Right cardiac atrium (tissue), 5 donors: Measurements from ENCODE around the gene CD93. TPM values are rescaled to one million over a fixed set of nuclear protein-coding genes. Genes with fewer than 3 reads are reported as not detected.

ENCODE experiments used
- ATAC-seq, 2 donors: fragments of 200-7000 bp; cut with Tn5 transposase; one replicate each; pipeline versions ENCODE4 v1.8.0 to v1.9.1; 2020; ENCODE audit warnings: moderate library complexity in 2 of 2, mild to moderate bottlenecking in 1 of 2
- DNase-seq, 3 donors: peaks; one replicate each; pipeline ENCODE4 v3.0.0-alpha.2; 2020
- H3K27ac ChIP-seq: one replicate; pipeline ENCODE4 v1.5.1; 2013; ENCODE audit warnings: mild to moderate bottlenecking, low read length, control low read depth, moderate library complexity
- H3K27me3 ChIP-seq: one replicate; pipeline ENCODE4 v1.6.1; 2013; ENCODE audit not compliant: control insufficient read depth, insufficient read depth
- H3K4me1 ChIP-seq: one replicate; pipeline ENCODE4 v1.6.1; 2013; ENCODE audit warnings: low read length; ENCODE audit not compliant: control insufficient read depth, insufficient read depth
- H3K4me3 ChIP-seq: one replicate; pipeline ENCODE4 v1.5.1; 2013; ENCODE audit warnings: low read length, control low read depth
- H3K9me3 ChIP-seq: one replicate; pipeline ENCODE4 v1.6.1; 2013; ENCODE audit warnings: low read length; ENCODE audit not compliant: control insufficient read depth
- WGBS: extraction: QIAGEN DNeasy Blood & Tissue Kit; methylation state at CpG from one replicate; pipeline ENCODE4 v1.1.7; 2013; 5-methylcytosine and 5-hydroxymethylcytosine counted together
- intact Hi-C, 4 donors: fragments of 100-400 bp; cut with DNase I; formaldehyde crosslinking; loops; one replicate each; pipeline versions ENCODE4 v1.11.0 to v1.14.0; 2022 to 2023
- polyA plus RNA-seq: library from polyadenylated mRNA; stranded (reverse); fragments of 200-250 nt; gene quantifications from one replicate; pipeline ENCODE4 v1.2.3, GENCODE V29; 2013
- total RNA-seq, 4 donors: library from RNA; stranded (reverse); fragmentation: NEBNext Ultra II Directional; extraction: Animal tissue kit (Norgen Biotek cat#: 25700); gene quantifications; one replicate each; pipeline ENCODE4 v1.2.1, GENCODE V29; 2021
- donor health status: healthy with polysubstance abuse.
- donor health status: DM: no; HTN: yes; CAD: no.
- donor health status: DM: no; HTN: no; CAD: no.
- donor health status: DM: no; HTN: yes; CAD: no; lungs with severe emphysema.
- donor health status: DM: yes; HTN: yes; CAD: no.

The CD93 gene
- total and polyA plus RNA-seq, 5 donors, result 14.1 to 51.6 (median 39.8) TPM

- Histone ChIP-seq H3K27me3 (no peaks in the 10 kb centered on the region), H3K4me3 (no peak overlapping the region), H3K4me1 (peaks cover 11% of the 10 kb centered on the region), H3K9me3 (no peaks in the 10 kb centered on the region), H3K27ac (no peak overlapping the region)
- 94% methylated on average over 14 of the region's 14 CpGs for WGBS
- DNase-seq (peak in 2 of 3 donors; percentile 6 to 40), ATAC-seq (no peak)
- intact Hi-C loops, result no loop called here
Observed at GRCh38 chr20:23127506-23128279, 41.6 kb upstream of the CD93 start.

- WGBS, result 74% methylated on average over 12 of the region's 12 CpGs
- ATAC-seq (peak in 1 of 2 donors; percentile 4), DNase-seq (peak in 2 of 3 donors; percentile 38 to 41)
- no peaks in the 10 kb centered on the region for H3K27me3 ChIP-seq
- intact Hi-C loops, result no loop called here
- no peak overlapping the region for H3K4me3 ChIP-seq
- no peaks in the 10 kb centered on the region for H3K9me3 ChIP-seq
- H3K27ac ChIP-seq, result peak overlapping the region; percentile 14
- H3K4me1 ChIP-seq, result peaks cover 6% of the 10 kb centered on the region
Observed at GRCh38 chr20:23126281-23127061, 40.3 kb upstream of the CD93 start.

DNA sequence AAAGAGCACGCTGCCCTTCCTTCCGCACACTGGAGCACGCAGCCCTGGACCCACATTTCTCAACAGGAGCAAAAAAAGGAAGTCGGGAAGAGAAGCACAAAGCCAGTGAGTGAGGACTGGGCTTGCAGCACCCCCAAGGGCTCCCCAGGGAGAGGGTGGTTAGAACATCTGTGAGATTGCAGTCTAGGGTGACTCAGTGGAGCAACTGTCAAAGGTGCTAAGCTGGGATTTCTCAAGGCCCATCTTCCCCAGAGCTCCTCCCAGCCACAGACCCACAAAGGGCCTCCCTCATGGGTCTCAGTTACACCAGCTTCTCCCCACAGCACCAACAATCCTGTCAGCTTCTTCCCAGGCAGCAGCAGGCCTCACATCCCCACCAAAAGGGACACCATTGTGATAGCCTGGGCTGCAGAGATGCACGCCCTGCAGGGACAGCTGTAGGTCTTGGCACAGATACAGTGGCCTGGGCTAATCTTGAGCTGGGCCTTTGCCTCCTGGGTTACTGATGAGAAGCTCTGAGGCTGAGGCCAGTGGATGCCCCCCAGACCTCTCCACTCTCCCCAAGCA lies 39.6 kb upstream of the CD93 start:
- peak; percentile 56 to 57 for ATAC-seq
- no peak overlapping the region for H3K4me3 ChIP-seq
- DNase-seq, result peak; percentile 56 to 74 (median 71)
- peaks cover 6% of the 10 kb centered on the region for H3K4me1 ChIP-seq
- peak overlapping the region; percentile 42 for H3K27ac ChIP-seq
- H3K27me3 ChIP-seq, result no peaks in the 10 kb centered on the region
- no peaks in the 10 kb centered on the region for H3K9me3 ChIP-seq
- intact Hi-C loops, result no loop called here
- 76% methylated on average over 5 of the region's 5 CpGs for WGBS

GRCh38 chr20:23125159-23125558 lies 39.0 kb upstream of the CD93 start:
- intact Hi-C loops, result no loop called here
- 89% methylated on average over 5 of the region's 5 CpGs for WGBS
- Histone ChIP-seq H3K27ac (no peak overlapping the region), H3K4me1 (peaks cover 7% of the 10 kb centered on the region), H3K9me3 (no peaks in the 10 kb centered on the region), H3K4me3 (no peak overlapping the region), H3K27me3 (no peaks in the 10 kb centered on the region)
- ATAC-seq, result no peak
- no peak for DNase-seq

DNA sequence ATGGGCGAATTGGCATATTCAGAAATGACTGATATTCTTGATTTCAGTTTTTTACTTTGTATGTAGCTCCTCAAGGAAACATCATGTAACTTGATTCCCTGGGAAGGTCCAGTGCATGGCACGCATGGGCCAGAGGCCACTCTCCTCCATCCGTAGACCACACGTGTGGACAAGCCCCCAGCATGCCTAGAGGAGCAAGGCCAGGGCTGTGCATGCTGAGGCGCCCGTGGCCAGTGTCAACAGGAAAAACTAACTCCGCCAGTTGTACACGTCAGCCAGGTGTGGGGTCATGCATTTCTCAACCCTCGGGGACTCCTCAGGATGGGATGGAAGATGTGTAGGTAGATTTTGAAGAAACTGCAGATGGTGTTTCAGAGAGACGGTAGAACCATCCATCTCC lies 37.8 kb upstream of the CD93 start:
- H3K4me1 ChIP-seq, result peaks cover 8% of the 10 kb centered on the region
- no peaks in the 10 kb centered on the region for H3K9me3 ChIP-seq
- intact Hi-C loops, result no loop called here
- H3K4me3 ChIP-seq, result no peak overlapping the region
- ATAC-seq, result no peak
- WGBS, result 92% methylated on average over 10 of the region's 10 CpGs
- no peaks in the 10 kb centered on the region for H3K27me3 ChIP-seq
- H3K27ac ChIP-seq, result no peak overlapping the region
- DNase-seq, result no peak

- intact Hi-C loops, result no loop called here
- H3K9me3 ChIP-seq, result no peaks in the 10 kb centered on the region
- no peak overlapping the region for H3K27ac ChIP-seq
- no peak overlapping the region for H3K4me3 ChIP-seq
- peaks cover 8% of the 10 kb centered on the region for H3K4me1 ChIP-seq
- WGBS, result 92% methylated on average over 17 of the region's 18 CpGs
- H3K27me3 ChIP-seq, result no peaks in the 10 kb centered on the region
- no peak for ATAC-seq
- DNase-seq, result no peak
Observed at GRCh38 chr20:23122796-23123655, 36.9 kb upstream of the CD93 start.

DNA sequence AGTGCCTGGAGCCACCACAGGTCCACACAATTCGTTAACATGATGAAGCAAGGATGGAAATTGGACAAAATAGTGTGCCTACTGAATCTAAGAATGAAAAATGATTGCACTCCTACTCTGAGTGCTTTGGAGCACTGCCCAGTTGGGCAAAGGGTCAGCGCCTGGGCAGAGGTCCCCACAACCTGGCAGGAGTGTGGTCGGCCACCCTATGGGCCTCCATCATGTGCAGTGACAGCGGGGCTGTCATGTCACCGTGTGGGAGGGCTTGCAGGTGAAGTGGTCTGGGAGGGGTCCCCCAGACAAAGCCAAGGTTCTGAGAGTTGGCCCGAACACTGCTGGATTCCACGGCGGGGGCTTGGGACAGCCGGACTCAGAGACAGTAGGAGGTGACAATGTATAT lies 36.2 kb upstream of the CD93 start:
- ATAC-seq, result no peak
- peaks cover 8% of the 10 kb centered on the region for H3K4me1 ChIP-seq
- WGBS, result 83% methylated on average over 7 of the region's 9 CpGs

GRCh38 chr20:23121751-23122320 lies 35.7 kb upstream of the CD93 start:
- intact Hi-C loops, result no loop called here
- no peak overlapping the region for H3K27ac ChIP-seq
- ATAC-seq (no peak), DNase-seq (no peak)
- no peak overlapping the region for H3K4me3 ChIP-seq
- peaks cover 8% of the 10 kb centered on the region for H3K4me1 ChIP-seq
- WGBS, result 85% methylated on average over 9 of the region's 9 CpGs
- H3K27me3 ChIP-seq, result no peaks in the 10 kb centered on the region
- H3K9me3 ChIP-seq, result no peaks in the 10 kb centered on the region

More for the DNA sequence above, 36.2 kb upstream of the CD93 start:
- no peak overlapping the region for H3K4me3 ChIP-seq
- intact Hi-C loops, result no loop called here
- DNase-seq, result no peak
- H3K27ac ChIP-seq, result no peak overlapping the region
- no peaks in the 10 kb centered on the region for H3K27me3 ChIP-seq
- no peaks in the 10 kb centered on the region for H3K9me3 ChIP-seq

DNA sequence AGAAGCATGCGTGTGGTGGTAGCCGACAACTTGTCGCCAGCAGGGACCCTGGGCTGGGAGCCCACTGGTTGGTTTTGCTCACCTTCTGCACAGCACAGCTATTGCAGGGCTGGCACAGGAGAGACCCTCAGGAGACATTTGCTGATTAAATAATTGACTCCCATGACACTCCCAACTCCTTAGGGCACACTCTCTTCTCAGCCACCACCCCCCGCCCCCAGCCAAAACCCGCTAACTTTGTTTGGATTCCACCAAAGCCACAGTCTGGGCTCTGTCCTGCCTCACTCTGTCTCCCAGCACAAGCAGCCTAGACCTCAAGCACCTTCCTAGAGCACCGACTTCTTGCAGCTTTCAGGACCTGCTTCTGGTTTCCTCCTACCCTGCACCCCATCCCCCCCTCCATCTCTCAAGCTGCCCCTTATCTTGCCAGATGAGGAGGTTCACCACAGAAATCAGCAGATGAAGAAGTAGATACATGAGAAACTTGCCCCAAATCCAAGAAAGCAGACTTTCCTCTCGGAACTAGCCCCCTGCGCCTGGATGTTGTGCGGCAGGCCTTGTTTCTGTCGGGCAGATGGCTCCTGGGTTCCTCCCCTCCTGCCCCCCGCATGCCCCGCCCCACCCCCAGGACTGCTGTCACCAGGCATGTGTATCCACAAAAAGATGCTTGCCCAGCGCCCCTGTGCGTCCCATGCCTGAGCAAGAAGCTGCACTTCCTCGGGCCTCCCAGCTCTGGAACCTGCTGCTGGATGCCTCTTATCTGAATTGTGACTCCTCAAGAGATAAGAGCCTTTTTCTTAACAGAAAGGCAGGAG lies 35.0 kb upstream of the CD93 start:
- H3K27me3 ChIP-seq, result no peaks in the 10 kb centered on the region
- H3K4me1 ChIP-seq, result peaks cover 8% of the 10 kb centered on the region
- 76% methylated on average over 15 of the region's 15 CpGs for WGBS
- DNase-seq (peak in 2 of 3 donors; percentile 5 to 36), ATAC-seq (no peak)
- H3K4me3 ChIP-seq, result no peak overlapping the region
- H3K9me3 ChIP-seq, result no peaks in the 10 kb centered on the region
- intact Hi-C loops, result no loop called here
- no peak overlapping the region for H3K27ac ChIP-seq

- Histone ChIP-seq H3K9me3 (no peaks in the 10 kb centered on the region), H3K4me1 (peaks cover 6% of the 10 kb centered on the region), H3K27ac (peak overlapping the region; percentile 51), H3K27me3 (no peaks in the 10 kb centered on the region), H3K4me3 (no peak overlapping the region)
- no peak for ATAC-seq
- DNase-seq, result peak in 1 of 3 donors; percentile 12
- WGBS, result 84% methylated on average over 7 of the region's 7 CpGs
- intact Hi-C loops, result no loop called here
Observed at GRCh38 chr20:23120261-23120660, 34.1 kb upstream of the CD93 start.
